DMS53 treated with DMSO at 0.1 percent for 48 hours (cell line): ENCODE results near the gene GNG13.
"Not testable (repeated sequence)": the region's sequence is repeated elsewhere in the genome, so short reads cannot be mapped to it uniquely, and the experiment has no call there.

Source experiments
- DNase-seq: peaks from one replicate; lab custom pipeline; 2025; ENCODE audit not compliant: unreplicated experiment; lab: John Stamatoyannopoulos, UW

The GNG13 gene, protein sequence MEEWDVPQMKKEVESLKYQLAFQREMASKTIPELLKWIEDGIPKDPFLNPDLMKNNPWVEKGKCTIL

GRCh38 chr16:799948-800833 is at the start of gene GNG13:
Gene GNG13 (minus strand): TSS chr16:800734. CDS start chr16:799077, 1,657 bp downstream.
- no peak for DNase-seq

DNA sequence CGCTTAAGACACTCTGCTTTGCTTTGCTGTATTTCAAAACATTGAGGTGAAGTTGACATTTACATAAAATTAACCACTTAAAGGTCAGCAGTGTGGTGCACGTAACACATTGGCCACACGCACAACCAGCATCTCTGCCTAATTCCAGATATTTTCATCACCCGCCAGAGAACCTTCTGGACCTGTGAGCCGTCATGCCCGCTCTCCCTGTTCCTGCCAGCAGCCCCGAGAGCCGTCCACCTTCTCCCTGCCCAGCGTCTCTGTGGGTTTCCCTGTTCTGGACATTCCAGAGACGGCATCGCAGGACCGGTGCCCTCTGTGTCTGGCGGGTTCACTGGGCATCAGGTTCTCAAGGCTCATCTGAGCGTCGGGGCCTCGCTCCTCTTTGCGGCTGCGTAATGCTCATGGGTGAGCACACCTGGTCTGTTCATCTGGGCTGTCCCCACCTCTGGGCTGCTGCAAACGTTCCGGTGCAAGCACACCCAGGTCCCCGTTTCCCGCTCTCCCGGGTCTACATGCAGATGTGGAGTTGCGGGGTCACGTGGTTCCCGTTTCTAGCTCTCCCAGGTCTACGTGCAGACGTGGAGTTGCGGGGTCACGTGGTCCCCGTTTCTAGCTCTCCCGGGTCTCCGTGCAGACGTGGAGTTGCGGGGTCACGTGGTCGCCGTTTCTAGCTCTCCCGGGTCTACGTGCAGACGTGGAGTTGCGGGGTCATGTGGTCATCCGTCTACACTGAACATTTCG is 48.1 kb upstream of the GNG13 start:
- DNase-seq = no peak

DNA sequence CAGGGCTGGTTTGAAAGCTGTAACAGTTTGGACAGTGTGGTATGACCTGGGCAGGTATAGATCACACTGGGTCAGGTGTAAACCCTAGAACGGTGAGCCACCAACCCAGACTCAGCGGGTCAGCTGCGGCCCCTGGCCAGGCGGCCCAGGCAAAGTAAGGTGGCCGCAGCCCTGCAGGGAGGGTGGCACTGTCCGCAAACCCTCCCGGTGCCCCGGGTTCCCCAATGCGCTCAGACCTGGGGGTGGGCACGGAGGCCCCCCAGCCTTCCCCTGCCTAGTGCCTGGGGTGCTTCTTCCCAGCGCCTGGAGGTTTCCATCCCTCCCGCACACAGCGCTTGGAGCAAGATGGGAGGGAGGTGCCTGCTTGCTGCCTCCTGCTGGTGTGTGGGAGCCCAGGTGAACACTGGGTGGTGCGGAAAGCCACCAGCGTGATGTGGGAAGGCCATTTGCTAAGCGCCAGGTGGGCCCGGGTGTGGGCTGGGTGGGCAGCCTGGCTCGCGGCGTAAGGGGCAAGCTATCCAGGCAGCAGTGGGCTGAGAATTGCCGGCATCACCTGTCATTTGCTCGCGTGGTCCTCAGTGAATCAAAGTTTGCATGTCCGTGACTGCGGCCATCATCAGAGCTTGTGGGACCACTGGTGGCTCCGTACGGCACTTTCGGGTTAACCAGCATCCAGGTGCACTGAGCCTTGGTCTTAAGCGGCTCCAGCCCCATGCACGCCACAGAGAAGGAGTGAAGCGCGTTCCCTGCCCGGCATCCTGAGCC is 47.3 kb upstream of the GNG13 start:
- no peak for DNase-seq

GRCh38 chr16:847151-847550 is 46.6 kb upstream of the GNG13 start:
- DNase-seq = no peak

- no peak for DNase-seq
These were observed 44.8 kb upstream of the GNG13 start for GRCh38 chr16:845351-845745.

- DNase-seq = no peak
These were observed 44.3 kb upstream of the GNG13 start for GRCh38 chr16:844638-845350.

GRCh38 chr16:843771-844170 is 43.2 kb upstream of the GNG13 start:
- no peak for DNase-seq

DNA sequence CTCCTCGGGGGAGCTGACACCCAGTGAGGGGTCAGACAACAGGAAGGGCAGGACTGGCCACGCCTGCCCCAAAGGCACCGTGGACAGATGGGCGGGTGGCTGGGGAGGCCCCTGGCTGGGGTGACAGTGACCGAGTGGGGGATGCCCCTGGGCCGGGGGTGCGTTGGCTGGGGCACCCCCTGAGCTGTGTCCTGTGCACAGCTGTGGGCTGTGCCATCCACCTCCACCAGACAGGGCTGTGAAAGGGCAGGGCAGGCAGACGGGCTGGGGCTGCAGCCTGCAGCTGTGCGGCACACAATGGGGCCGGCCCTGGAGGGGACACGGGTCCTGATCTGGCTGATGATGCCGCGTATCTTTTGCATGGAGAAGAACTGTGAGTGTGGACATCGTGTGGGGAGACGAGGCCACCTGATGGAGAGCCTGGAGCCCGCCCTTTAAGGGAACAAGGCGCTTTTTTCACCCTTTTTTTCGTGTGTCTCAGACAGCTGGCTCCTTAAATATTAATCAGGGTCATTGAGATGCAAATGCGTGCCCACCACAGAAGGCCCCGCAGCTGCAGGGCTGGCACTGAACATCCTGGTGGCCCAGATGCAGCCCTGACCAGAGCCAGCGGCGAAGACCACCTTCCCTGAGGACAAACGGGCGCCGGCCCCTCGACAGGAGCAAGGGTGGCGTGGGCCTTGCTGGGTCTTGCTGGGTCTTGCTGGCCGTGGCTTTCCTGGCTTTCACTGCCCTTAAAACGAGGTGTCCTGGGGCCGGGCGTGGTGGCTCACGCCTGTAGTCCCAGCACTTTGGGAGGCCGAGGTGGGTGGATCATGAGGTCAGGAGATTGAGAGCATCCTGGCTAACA is 42.4 kb upstream of the GNG13 start:
- DNase-seq = no peak

DNA sequence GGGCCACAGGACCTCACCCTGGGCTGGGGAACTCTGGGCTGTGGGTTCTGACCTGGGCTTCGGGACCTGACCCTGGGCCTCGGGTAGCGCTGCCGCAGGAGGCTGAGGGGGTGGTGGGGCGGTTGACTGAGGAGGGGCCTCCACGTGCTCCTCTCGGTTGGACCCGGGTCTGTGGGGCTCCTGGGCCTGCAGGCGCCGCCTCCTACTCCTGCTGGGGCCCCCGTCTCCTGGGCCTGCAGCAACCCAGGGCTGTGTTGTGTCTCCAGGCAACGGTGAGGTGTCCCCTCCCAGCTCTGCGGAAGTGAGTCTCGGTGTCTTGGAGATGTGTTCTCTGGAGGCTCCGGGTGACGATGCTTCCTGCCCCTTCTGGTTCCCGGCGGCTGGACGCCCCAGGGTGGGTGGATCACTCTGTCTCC is 41.5 kb upstream of the GNG13 start:
- DNase-seq = no peak

DNA sequence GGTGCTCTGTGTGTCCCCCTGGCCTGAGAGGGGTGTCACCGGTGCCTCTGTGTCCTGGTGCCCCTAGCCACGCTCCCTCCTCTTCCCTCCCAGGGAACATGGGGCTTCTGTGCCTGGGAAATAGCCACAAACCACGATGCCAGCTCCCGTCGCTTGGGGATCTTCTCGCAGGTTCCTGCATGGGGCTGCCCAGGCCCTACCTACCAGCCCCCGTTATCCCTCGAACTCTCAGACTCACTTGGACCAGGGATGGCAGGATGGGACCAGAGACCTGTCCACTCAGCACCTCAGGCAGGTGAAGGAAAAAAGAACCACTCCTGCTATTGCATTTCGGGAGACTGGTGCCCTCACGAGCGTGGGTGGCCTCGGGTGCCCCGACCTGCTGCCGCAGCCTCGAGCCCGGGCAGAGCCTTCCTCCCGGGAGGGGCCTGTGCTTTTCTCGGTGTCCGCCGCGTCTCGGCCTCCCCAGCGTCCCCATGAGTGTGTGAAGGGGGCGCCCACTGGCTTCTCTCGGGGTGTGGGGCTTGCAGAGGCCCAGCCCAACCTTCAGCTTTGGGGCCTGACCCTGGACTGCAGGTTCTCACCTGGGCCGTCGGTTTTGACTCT is 41.0 kb upstream of the GNG13 start:
- DNase-seq = no peak

GRCh38 chr16:840561-841454 is 40.3 kb upstream of the GNG13 start:
- no peak for DNase-seq

DNA sequence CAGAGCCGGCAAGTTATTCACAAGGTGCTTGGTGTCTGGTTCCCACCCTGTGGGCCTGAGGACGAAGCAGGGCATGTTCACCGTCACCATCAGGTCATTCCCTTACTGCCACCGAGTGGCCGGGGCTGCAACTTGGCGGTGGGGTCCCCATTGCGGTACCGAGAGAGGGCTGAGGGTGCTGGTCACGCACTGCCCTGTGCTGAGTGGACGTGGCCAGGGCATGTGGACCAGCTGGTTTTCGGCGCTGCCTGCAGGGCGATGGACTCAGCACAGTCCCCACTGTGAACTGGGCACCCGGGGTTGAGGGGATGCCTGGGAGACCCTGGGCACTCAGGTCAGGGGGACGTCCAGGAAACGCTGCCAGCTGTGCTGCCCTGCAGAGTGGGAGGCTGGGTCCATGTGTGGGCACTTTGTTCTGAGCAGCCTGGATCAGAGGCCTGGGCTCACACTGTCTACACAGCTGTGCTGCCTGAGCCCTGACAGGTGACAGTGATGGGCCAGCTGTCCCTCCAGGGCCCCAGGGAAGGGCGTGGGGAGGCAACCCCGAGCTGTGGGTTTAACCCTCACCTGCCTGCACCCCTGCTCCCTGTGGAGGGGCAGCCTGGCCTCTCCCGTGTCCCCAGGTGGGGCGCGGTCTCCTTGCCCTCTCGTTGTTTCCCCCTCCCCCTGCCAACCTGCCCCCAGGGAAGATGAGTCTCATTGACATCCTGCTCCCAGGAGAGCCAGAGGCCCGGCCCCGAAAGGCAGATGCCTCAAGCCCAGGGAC is 39.3 kb upstream of the GNG13 start:
- no peak for DNase-seq

DNA sequence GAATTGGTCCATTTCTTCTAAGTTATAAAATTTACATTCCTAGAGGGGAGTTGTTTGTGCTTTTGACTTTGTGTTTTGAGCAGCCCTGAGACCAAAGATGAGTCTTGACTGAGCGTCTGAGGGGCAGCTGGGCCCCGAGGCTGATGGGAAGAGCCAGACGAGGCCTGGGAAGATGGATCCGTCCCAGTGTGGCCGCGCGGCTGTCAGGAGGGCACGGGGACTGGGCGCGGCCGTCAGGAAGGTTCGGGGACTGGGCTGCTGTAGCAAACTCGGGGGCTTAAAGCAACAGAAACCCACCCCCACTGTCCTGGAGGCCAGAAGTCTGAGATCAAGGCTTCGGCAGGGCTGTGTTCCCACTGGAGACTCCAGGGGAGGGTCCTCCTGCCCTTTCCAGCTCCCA is 38.2 kb upstream of the GNG13 start:
- DNase-seq = no peak

- DNase-seq = not testable (repeated sequence)
These were observed 36.3 kb upstream of the GNG13 start for GRCh38 chr16:836822-837221.

DNA sequence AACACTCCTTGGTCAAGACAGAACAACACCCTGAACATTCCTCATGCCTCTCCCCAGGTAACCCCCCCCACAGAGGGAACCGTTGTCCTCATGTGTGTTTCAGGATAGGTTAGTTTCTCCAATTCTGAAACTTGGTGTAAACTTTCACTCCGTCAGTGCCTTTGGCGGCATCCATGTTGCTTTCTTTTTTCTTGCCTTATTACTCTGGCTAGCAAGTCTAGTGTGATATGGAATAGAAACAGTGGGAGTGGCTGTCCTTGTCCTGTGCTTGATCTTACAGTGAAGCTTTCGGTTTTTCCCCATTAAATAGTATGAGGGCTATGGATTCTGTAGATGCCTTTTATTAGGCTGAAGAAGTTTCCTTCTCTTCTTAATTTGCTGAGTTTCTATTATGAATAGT is 35.7 kb upstream of the GNG13 start:
- DNase-seq = no peak

- no peak for DNase-seq
These were observed 34.8 kb upstream of the GNG13 start for GRCh38 chr16:835373-835772.

DNA sequence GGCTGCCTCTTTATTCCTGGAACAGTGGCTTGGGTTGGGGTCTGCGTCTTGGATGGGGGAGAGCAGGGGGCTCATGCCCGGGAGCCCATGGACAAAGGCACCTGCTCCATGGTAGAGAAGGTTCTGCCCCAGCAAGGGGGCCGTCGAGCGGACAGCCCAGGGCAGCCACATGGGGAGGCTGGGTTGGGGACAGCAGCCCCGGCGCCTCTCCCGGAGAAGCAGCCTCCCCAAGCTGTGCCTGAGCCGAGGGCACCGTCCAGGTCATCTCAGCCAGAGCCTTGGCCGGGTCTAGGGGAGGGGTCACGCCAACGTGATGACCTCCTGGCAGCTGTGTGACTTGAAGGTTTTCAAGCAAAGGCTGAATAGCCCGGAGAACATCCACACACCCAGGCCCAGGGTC is 32.9 kb upstream of the GNG13 start:
- DNase-seq = no peak
